SK-N-SH treated with all-trans-retinoic acid at 6 μM for 48 hours (cell line): Measurements from ENCODE around the gene EFNB2.

Experiments
- BACH2 ChIP-seq: fragments of 250-450 bp; sonication (Bioruptor Pico); IDR thresholded peaks from 2 replicates; pipeline ENCODE4 v1.9.0; 2021; ENCODE audit warnings: mild to moderate bottlenecking, borderline replicate concordance
- CREB5 ChIP-seq: fragments of 250-450 bp; sonication (Bioruptor Pico); IDR thresholded peaks from 2 replicates; pipeline ENCODE4 v1.5.1; 2020; ENCODE audit warnings: low read depth, mild to moderate bottlenecking, moderate library complexity
- ESRRG ChIP-seq: fragments of 250-450 bp; sonication (Bioruptor Pico); IDR thresholded peaks from 2 replicates; pipeline ENCODE4 v1.6.1; 2021; ENCODE audit warnings: mild to moderate bottlenecking
- GLIS3 ChIP-seq: fragments of 250-450 bp; sonication (Bioruptor Pico); IDR thresholded peaks from 2 replicates; pipeline ENCODE4 v1.5.0; 2020; ENCODE audit warnings: mild to moderate bottlenecking, moderate library complexity
- ISL1 ChIP-seq: fragments of 250-450 bp; sonication (Bioruptor Pico); IDR thresholded peaks from 2 replicates; pipeline ENCODE4 v2.1.2; 2022; ENCODE audit warnings: mild to moderate bottlenecking, moderate library complexity
- SNAI2 ChIP-seq: fragments of 250-450 bp; sonication (Bioruptor Pico); IDR thresholded peaks from 2 replicates; pipeline ENCODE4 v1.5.0; 2020; ENCODE audit warnings: mild to moderate bottlenecking, moderate library complexity
- TOX ChIP-seq: fragments of 250-450 bp; sonication (Bioruptor Pico); IDR thresholded peaks from 2 replicates; pipeline ENCODE4 v1.8.0; 2021; ENCODE audit warnings: mild to moderate bottlenecking, moderate library complexity, borderline replicate concordance
- ZC3H10 ChIP-seq: fragments of 250-450 bp; sonication (Bioruptor Pico); IDR thresholded peaks from 2 replicates; pipeline ENCODE4 v1.5.1; 2021; ENCODE audit warnings: mild to moderate bottlenecking, moderate library complexity
- ZFP3 ChIP-seq: fragments of 250-450 bp; sonication (Bioruptor Pico); IDR thresholded peaks from 2 replicates; pipeline ENCODE4 v1.5.0; 2020; ENCODE audit warnings: mild to moderate bottlenecking, moderate library complexity
- ZNF565 ChIP-seq: fragments of 450-650 bp; formaldehyde crosslinking; conservative IDR thresholded peaks from 2 replicates; pipeline ENCODE4 v1.5.0; 2020; ENCODE audit warnings: low read depth, mild to moderate bottlenecking, moderate library complexity

GRCh38 chr13:106514928-106515634, 20.4 kb downstream of the EFNB2 start:
- TF ChIP-seq ZC3H10 (CRISPR knock-in tag) (no peak), TOX (CRISPR knock-in tag) (no peak), GLIS3 (no peak), ZNF565 (CRISPR knock-in tag) (no peak), BACH2 (CRISPR knock-in tag) (no peak), CREB5 (CRISPR knock-in tag) (no peak), ESRRG (CRISPR knock-in tag) (no peak), SNAI2 (no peak), ZFP3 (no peak), ISL1 (CRISPR knock-in tag) (no peak)
